Measurements from ENCODE around the gene SMARCD2. TPM values are rescaled to one million over a fixed set of nuclear protein-coding genes. Genes with fewer than 3 reads are reported as not detected.
A peak's percentile ranks its signal among the peaks of the same experiment; 100 is the strongest.
"Not testable (repeated sequence)": the region's sequence is repeated elsewhere in the genome, so short reads cannot be mapped to it uniquely, and the experiment has no call there.

The SMARCD2 gene
- total RNA-seq, 2 experiments from 2014 or later, result 130 to 136 TPM

DNA sequence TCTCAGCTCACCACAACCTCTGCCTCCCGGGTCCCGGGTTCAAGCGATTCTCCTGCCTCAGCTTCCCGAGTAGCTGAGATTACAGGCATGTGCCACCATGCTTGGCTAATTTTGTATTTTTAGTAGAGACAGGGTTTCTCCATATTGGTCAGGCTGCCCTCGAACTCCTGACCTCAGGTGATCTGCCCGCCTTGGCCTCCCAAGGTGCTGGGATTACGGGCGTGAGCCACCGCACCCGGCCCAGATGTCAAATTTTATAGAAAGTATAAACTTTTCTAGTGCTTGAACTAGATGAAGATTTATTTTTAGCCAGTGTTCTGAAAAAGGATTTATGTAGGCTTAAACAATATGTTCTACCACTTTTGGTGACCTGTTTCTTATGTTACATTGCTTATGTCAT is 46.1 kb downstream of the SMARCD2 start:
- H3K9me3 Mint-ChIP-seq (ENCODE audit: insufficient read depth); POLR2A ChIA-PET; H3K4me3 Mint-ChIP-seq; H3K4me1 Mint-ChIP-seq (ENCODE audit: low read depth); DNase-seq; H3K27me3 Mint-ChIP-seq (ENCODE audit: low read depth); H3K27ac Mint-ChIP-seq; ATAC-seq: not testable (repeated sequence)
- CTCF ChIA-PET, result interaction anchor here (1.5 kb wide), 1 partner anchor 38 kb away, joined by 6 read pairs; no protein-coding TSS in a partner anchor
- H3K36me3 Mint-ChIP-seq (ENCODE audit: low read depth), result peaks cover 72% of the 10 kb centered on the region

GRCh38 chr17:63792055-63792729 is 50.3 kb downstream of the SMARCD2 start:
- H3K27me3 Mint-ChIP-seq (ENCODE audit: low read depth), result no peaks in the 10 kb centered on the region
- ChIA-PET POLR2A (interaction anchor here (1.4 kb wide), 1 partner anchor 8 kb away, joined by 3 read pairs; no protein-coding TSS in a partner anchor), CTCF (no interaction called here)
- H3K27ac Mint-ChIP-seq, result no peak overlapping the region
- no peak for DNase-seq
- no peak overlapping the region for H3K4me3 Mint-ChIP-seq
- ATAC-seq, result no peak
- H3K36me3 Mint-ChIP-seq (ENCODE audit: low read depth), result peaks cover 53% of the 10 kb centered on the region
- no peaks in the 10 kb centered on the region for H3K9me3 Mint-ChIP-seq (ENCODE audit: insufficient read depth)
- H3K4me1 Mint-ChIP-seq (ENCODE audit: low read depth), result no peaks in the 10 kb centered on the region

DNA sequence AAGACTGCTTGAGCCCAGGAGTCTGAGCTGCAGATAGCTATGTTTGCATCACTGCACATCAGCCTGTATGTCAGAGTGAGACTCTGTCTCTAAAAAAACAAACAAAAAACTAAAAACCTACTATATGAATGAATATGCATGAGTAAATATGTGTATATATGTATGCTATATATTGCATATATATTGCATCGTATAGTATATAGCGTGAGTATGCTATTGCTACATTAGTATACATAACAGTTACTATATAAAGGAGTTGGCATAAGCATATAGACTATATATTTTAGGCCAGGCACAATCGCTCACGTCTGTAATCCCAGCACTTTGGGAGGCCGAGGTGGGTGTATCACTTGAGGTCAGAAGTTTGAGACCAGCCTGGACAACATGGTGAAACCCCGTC is 52.4 kb downstream of the SMARCD2 start:
- ChIA-PET CTCF (interaction anchor here (1.2 kb wide), 2 partner anchors 21 to 76 kb away, joined by 4 read pairs; no protein-coding TSS in a partner anchor), POLR2A (no interaction called here)
- Mint-ChIP-seq H3K36me3 (ENCODE audit: low read depth) (peaks cover 41% of the 10 kb centered on the region), H3K27me3 (ENCODE audit: low read depth) (no peaks in the 10 kb centered on the region), H3K4me1 (ENCODE audit: low read depth) (peaks cover 4% of the 10 kb centered on the region), H3K4me3 (no peak overlapping the region), H3K27ac (no peak overlapping the region), H3K9me3 (ENCODE audit: insufficient read depth) (no peaks in the 10 kb centered on the region)
- DNase-seq, result peak; percentile 14
- no peak for ATAC-seq

DNA sequence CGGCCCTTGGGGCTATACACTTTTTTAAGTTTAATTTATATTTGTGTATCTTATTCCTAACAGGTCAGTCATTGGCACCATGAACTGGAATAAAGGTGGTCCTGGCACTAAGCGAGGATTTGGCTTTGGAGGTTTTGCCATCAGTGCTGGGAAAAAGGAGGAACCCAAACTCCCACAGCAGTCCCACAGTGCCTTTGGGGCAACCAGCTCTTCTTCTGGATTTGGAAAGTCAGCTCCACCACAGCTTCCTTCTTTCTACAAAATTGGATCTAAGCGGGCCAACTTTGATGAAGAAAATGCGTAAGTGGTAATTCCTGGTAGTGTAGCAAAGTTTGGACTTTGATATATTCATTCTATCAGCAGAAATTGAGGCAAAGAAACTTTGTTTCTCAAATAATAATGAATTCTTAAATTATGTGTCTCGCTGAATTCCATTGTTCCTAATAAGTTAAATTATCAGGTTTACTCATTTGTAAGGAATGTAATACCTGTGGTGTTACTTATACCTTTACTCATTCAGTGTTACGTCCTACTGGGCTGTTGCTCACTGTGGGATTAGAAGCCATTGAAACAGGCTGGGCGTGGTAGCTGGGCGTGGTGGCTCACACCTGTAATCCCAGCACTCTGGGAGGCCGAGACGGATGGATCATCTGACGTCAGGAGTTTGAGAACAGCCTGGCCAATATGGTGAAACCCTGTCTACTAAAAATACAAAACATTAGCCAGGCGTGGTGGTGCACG is 55.3 kb downstream of the SMARCD2 start:
- CTCF ChIA-PET, result interaction anchor here (1.0 to 1.8 kb wide), 2 partner anchors 41 to 61 kb away, joined by 3 to 5 read pairs; no protein-coding TSS in a partner anchor
- no peaks in the 10 kb centered on the region for H3K27me3 Mint-ChIP-seq (ENCODE audit: low read depth)
- peak; percentile 9 for DNase-seq
- POLR2A ChIA-PET, result no interaction called here
- H3K4me3 Mint-ChIP-seq, result no peak overlapping the region
- no peak overlapping the region for H3K27ac Mint-ChIP-seq
- no peak for ATAC-seq
- H3K4me1 Mint-ChIP-seq (ENCODE audit: low read depth), result peaks cover 21% of the 10 kb centered on the region
- H3K9me3 Mint-ChIP-seq (ENCODE audit: insufficient read depth), result no peaks in the 10 kb centered on the region
- peaks cover 34% of the 10 kb centered on the region for H3K36me3 Mint-ChIP-seq (ENCODE audit: low read depth)

GRCh38 chr17:63786117-63786516 is 56.4 kb downstream of the SMARCD2 start:
- POLR2A ChIA-PET, result no interaction called here
- ATAC-seq (no peak), DNase-seq (no peak)
- H3K27me3 Mint-ChIP-seq (ENCODE audit: low read depth), result no peaks in the 10 kb centered on the region
- peaks cover 21% of the 10 kb centered on the region for H3K4me1 Mint-ChIP-seq (ENCODE audit: low read depth)
- CTCF ChIA-PET, result interaction anchor here (1.0 to 1.8 kb wide), 3 partner anchors 42 to 235 kb away, joined by 3 to 5 read pairs (median 3); no protein-coding TSS in a partner anchor
- H3K27ac Mint-ChIP-seq, result no peak overlapping the region
- peaks cover 35% of the 10 kb centered on the region for H3K36me3 Mint-ChIP-seq (ENCODE audit: low read depth)
- H3K4me3 Mint-ChIP-seq, result no peak overlapping the region
- no peaks in the 10 kb centered on the region for H3K9me3 Mint-ChIP-seq (ENCODE audit: insufficient read depth)

- Mint-ChIP-seq H3K27ac (peak overlapping the region; percentile 26), H3K4me3 (no peak overlapping the region), H3K9me3 (ENCODE audit: insufficient read depth) (no peaks in the 10 kb centered on the region), H3K4me1 (ENCODE audit: low read depth) (peaks cover 27% of the 10 kb centered on the region), H3K27me3 (ENCODE audit: low read depth) (no peaks in the 10 kb centered on the region), H3K36me3 (ENCODE audit: low read depth) (peaks cover 38% of the 10 kb centered on the region)
- CTCF ChIA-PET, result interaction anchor here (1.2 to 1.8 kb wide), 2 partner anchors 63 to 234 kb away, joined by 3 to 5 read pairs; no protein-coding TSS in a partner anchor
- ATAC-seq (no peak), DNase-seq (no peak)
- POLR2A ChIA-PET, result no interaction called here
These were observed 56.9 kb downstream of the SMARCD2 start for GRCh38 chr17:63785556-63785955.

DNA sequence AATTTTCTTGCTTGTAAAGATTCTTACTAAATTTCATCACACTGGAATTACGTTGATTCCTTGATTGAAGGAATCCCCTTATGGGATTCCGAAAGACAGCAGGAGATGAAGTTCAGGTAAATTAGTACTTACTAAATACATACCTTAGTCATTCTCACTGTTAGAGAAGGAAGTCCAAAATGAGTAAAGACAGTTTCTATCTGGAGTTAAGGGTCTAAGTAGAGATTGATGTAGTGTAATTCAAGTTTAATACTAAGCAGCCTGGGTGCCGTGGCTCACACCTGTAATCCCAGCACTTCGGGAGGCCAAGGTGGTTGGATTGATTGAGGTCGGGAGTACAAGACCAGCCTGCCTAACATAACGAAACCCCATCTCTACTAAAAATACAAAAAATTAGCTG is 59.0 kb downstream of the SMARCD2 start:
- CTCF ChIA-PET, result interaction anchor here (1.0 to 1.8 kb wide), 4 partner anchors 10 to 85 kb away, joined by 3 to 5 read pairs (median 3); partner anchors contain the start of genes CCDC47 and DDX42
- H3K27ac Mint-ChIP-seq, result no peak overlapping the region
- DNase-seq (no peak), ATAC-seq (no peak)
- POLR2A ChIA-PET, result interaction anchor here (1.3 to 3.7 kb wide), 3 partner anchors 8 to 86 kb away, joined by 4 to 14 read pairs (median 11); partner anchors contain the start of genes CCDC47 and DDX42
- H3K9me3 Mint-ChIP-seq (ENCODE audit: insufficient read depth), result no peaks in the 10 kb centered on the region
- H3K4me1 Mint-ChIP-seq (ENCODE audit: low read depth), result peaks cover 39% of the 10 kb centered on the region
- H3K4me3 Mint-ChIP-seq, result no peak overlapping the region
- H3K36me3 Mint-ChIP-seq (ENCODE audit: low read depth), result peaks cover 49% of the 10 kb centered on the region
- H3K27me3 Mint-ChIP-seq (ENCODE audit: low read depth), result no peaks in the 10 kb centered on the region

Other genes with a start within 250 kb of the SMARCD2 start
- 10 to 100 TPM; 22.9 to 24.5 TPM for gene TACO1, start 241.8 kb downstream of the SMARCD2 start, total RNA-seq
- gene MAP3K3, start 220.3 kb downstream of the SMARCD2 start, total RNA-seq, result 10 to 100 TPM; 31.4 to 32.8 TPM
- gene LIMD2, start 142.6 kb downstream of the SMARCD2 start, total RNA-seq, result 100 to 1,000 TPM; 308 to 309 TPM
- 10 to 100 TPM; 46.0 to 49.9 TPM for gene STRADA, start 100.9 kb downstream of the SMARCD2 start, total RNA-seq
- gene CCDC47, start 69.1 kb downstream of the SMARCD2 start, total RNA-seq, result 10 to 100 TPM; 59.4 to 61.1 TPM
- 100 to 1,000 TPM; 106 to 116 TPM for gene DDX42, start 68.5 kb downstream of the SMARCD2 start, total RNA-seq
- gene PSMC5, start 15.3 kb downstream of the SMARCD2 start, total RNA-seq, result 100 to 1,000 TPM; 176 to 179 TPM
- 10 to 100 TPM; 58.7 to 62.2 TPM for gene FTSJ3, start 15.0 kb downstream of the SMARCD2 start, total RNA-seq
- not detected for gene CSH2, start 31.0 kb upstream of the SMARCD2 start, total RNA-seq
- not detected for gene GH2, start 39.3 kb upstream of the SMARCD2 start, total RNA-seq
- not detected for gene CSH1, start 53.9 kb upstream of the SMARCD2 start, total RNA-seq
- not detected for gene CSHL1, start 68.6 kb upstream of the SMARCD2 start, total RNA-seq
- gene GH1, start 76.2 kb upstream of the SMARCD2 start, total RNA-seq, result not detected
- gene CD79B, start 89.6 kb upstream of the SMARCD2 start, total RNA-seq, result 10 to 100 TPM; 21.7 to 22.5 TPM
- not detected for gene SCN4A, start 130.2 kb upstream of the SMARCD2 start, total RNA-seq
- gene PRR29, start 155.7 kb upstream of the SMARCD2 start, total RNA-seq, result 1 to 10 TPM in 1 of 2 experiments, under 1 TPM in 1; 0.97 to 1.3 TPM
- gene ICAM2, start 177.9 kb upstream of the SMARCD2 start, total RNA-seq, result 10 to 100 TPM; 48.4 to 51.3 TPM